GM12865 (cell line): Measurements from ENCODE around the gene SEMA7A.

Experiments
- DNase-seq: peaks from one replicate; pipeline ENCODE4 v3.0.0; 2010; ENCODE audit warnings: low read depth
- H3K4me3 ChIP-seq: 2 replicates; pipeline ENCODE4 v1.5.1; 2011; ENCODE audit warnings: mild to moderate bottlenecking, low read depth, low read length, control low read depth
- CTCF ChIP-seq: IDR thresholded peaks from 2 replicates; pipeline ENCODE4 v1.5.1; 2011; ENCODE audit warnings: low read length, control low read depth, low read depth, inconsistent platforms; ENCODE audit not compliant: insufficient read depth; ENCODE audit errors: missing control alignments

Gene SEMA7A

GRCh38 chr15:74449095-74449494 is 15.3 kb upstream of the SEMA7A start:
- no peak for DNase-seq
- no peak for TF ChIP-seq CTCF
- H3K4me3 ChIP-seq: no peak overlapping the region

- H3K4me3 ChIP-seq: no peak overlapping the region
- DNase-seq: no peak
- no peak for TF ChIP-seq CTCF
Observed at GRCh38 chr15:74445816-74446763, 12.3 kb upstream of the SEMA7A start.

GRCh38 chr15:74444106-74445062 is 10.6 kb upstream of the SEMA7A start:
- TF ChIP-seq CTCF: no peak
- DNase-seq: no peak

GRCh38 chr15:74443100-74443909 is 9.5 kb upstream of the SEMA7A start:
- H3K4me3 ChIP-seq: no peak overlapping the region
- DNase-seq: no peak
- TF ChIP-seq CTCF: no peak

More at GRCh38 chr15:74444106-74445062, 10.6 kb upstream of the SEMA7A start:
- H3K4me3 ChIP-seq: no peak overlapping the region

- no peak for TF ChIP-seq CTCF
- no peak for DNase-seq
Observed at GRCh38 chr15:74442604-74443003, 8.8 kb upstream of the SEMA7A start.

GRCh38 chr15:74442063-74442462 is 8.3 kb upstream of the SEMA7A start:
- TF ChIP-seq CTCF: no peak
- H3K4me3 ChIP-seq: no peak overlapping the region
- no peak for DNase-seq

More at GRCh38 chr15:74442604-74443003, 8.8 kb upstream of the SEMA7A start:
- no peak overlapping the region for H3K4me3 ChIP-seq
